Measurements from ENCODE around the gene SFXN1. TPM values are rescaled to one million over a fixed set of nuclear protein-coding genes. Genes with fewer than 3 reads are reported as not detected.
"Not testable (repeated sequence)": the region's sequence is repeated elsewhere in the genome, so short reads cannot be mapped to it uniquely, and the experiment has no call there.

SFXN1 gene
- total and polyA plus RNA-seq, 2 donors from 2014 or later = 33.4 to 35.4 TPM

- FAIRE-seq = no peak
- Histone ChIP-seq H3K4me3 (ENCODE audit: low read length in 3 of 3) (no peak overlapping the region), H3K9ac (ENCODE audit: low read length in 3 of 3) (no peak overlapping the region), H3K27me3 (ENCODE audit: control insufficient read depth, insufficient read depth, low read length) (peaks cover 3% of the 10 kb centered on the region), H3K27ac (ENCODE audit: low read depth in 2 of 2, low read length in 2 of 2) (no peak overlapping the region), H3K4me1 (ENCODE audit: control insufficient read depth in 2 of 3, insufficient read depth in 2 of 3, low read depth in 1 of 3, low read length in 3 of 3) (no peaks in the 10 kb centered on the region), H3K36me3 (ENCODE audit: control insufficient read depth in 2 of 3, insufficient read depth in 3 of 3, low read length in 3 of 3) (no peaks in the 10 kb centered on the region), H3K9me3 (ENCODE audit: control insufficient read depth in 2 of 3, insufficient read depth in 1 of 3, low read length in 3 of 3) (no peaks in the 10 kb centered on the region)
- TF ChIP-seq CTCF (IDR thresholded peaks at IDR 0.05; ENCODE audit: borderline replicate concordance, extremely low read depth, insufficient read depth) = no peak
- no peak for DNase-seq
- intact Hi-C loops (cut with DNase I) = no loop called here
Observed at GRCh38 chr5:175452166-175452565, 26.2 kb upstream of the SFXN1 start.

GRCh38 chr5:175454338-175454737, 24.0 kb upstream of the SFXN1 start:
- H3K27me3 ChIP-seq (ENCODE audit: control insufficient read depth, insufficient read depth, low read length); H3K4me1 ChIP-seq (ENCODE audit: control insufficient read depth in 2 of 3, insufficient read depth in 2 of 3, low read depth in 1 of 3, low read length in 3 of 3); DNase-seq; H3K9me3 ChIP-seq (ENCODE audit: control insufficient read depth in 2 of 3, insufficient read depth in 1 of 3, low read length in 3 of 3); FAIRE-seq; H3K27ac ChIP-seq (ENCODE audit: low read depth in 2 of 2, low read length in 2 of 2); H3K4me3 ChIP-seq (ENCODE audit: low read length in 3 of 3); H3K9ac ChIP-seq (ENCODE audit: low read length in 3 of 3); intact Hi-C loops (cut with DNase I); H3K36me3 ChIP-seq (ENCODE audit: control insufficient read depth in 2 of 3, insufficient read depth in 3 of 3, low read length in 3 of 3): not testable (repeated sequence)

GRCh38 chr5:175456105-175456742, 22.1 kb upstream of the SFXN1 start:
- Histone ChIP-seq H3K4me3 (ENCODE audit: low read length in 3 of 3) (no peak overlapping the region), H3K36me3 (ENCODE audit: control insufficient read depth in 2 of 3, insufficient read depth in 3 of 3, low read length in 3 of 3) (no peaks in the 10 kb centered on the region), H3K4me1 (ENCODE audit: control insufficient read depth in 2 of 3, insufficient read depth in 2 of 3, low read depth in 1 of 3, low read length in 3 of 3) (no peaks in the 10 kb centered on the region), H3K9me3 (ENCODE audit: control insufficient read depth in 2 of 3, insufficient read depth in 1 of 3, low read length in 3 of 3) (no peaks in the 10 kb centered on the region), H3K27me3 (ENCODE audit: control insufficient read depth, insufficient read depth, low read length) (no peaks in the 10 kb centered on the region), H3K27ac (ENCODE audit: low read depth in 2 of 2, low read length in 2 of 2) (no peak overlapping the region), H3K9ac (ENCODE audit: low read length in 3 of 3) (no peak overlapping the region)
- no peak for FAIRE-seq
- intact Hi-C loops (cut with DNase I) = no loop called here
- no peak for DNase-seq
- no peak for TF ChIP-seq CTCF (IDR thresholded peaks at IDR 0.05; ENCODE audit: borderline replicate concordance, extremely low read depth, insufficient read depth)

- H3K27me3 ChIP-seq (ENCODE audit: control insufficient read depth, insufficient read depth, low read length) = no peaks in the 10 kb centered on the region
- no peak overlapping the region for H3K4me3 ChIP-seq (ENCODE audit: low read length in 3 of 3)
- no peak overlapping the region for H3K9ac ChIP-seq (ENCODE audit: low read length in 3 of 3)
- no peaks in the 10 kb centered on the region for H3K4me1 ChIP-seq (ENCODE audit: control insufficient read depth in 2 of 3, insufficient read depth in 2 of 3, low read depth in 1 of 3, low read length in 3 of 3)
- no peaks in the 10 kb centered on the region for H3K36me3 ChIP-seq (ENCODE audit: control insufficient read depth in 2 of 3, insufficient read depth in 3 of 3, low read length in 3 of 3)
- H3K27ac ChIP-seq (ENCODE audit: low read depth in 2 of 2, low read length in 2 of 2) = no peak overlapping the region
- FAIRE-seq = no peak
- intact Hi-C loops (cut with DNase I) = no loop called here
- TF ChIP-seq CTCF (IDR thresholded peaks at IDR 0.05; ENCODE audit: borderline replicate concordance, extremely low read depth, insufficient read depth) = no peak
- DNase-seq = no peak
- H3K9me3 ChIP-seq (ENCODE audit: control insufficient read depth in 2 of 3, insufficient read depth in 1 of 3, low read length in 3 of 3) = no peaks in the 10 kb centered on the region
Observed at GRCh38 chr5:175457466-175457865, 20.9 kb upstream of the SFXN1 start.
